Bronchial smooth muscle cell (primary cell): ENCODE measurements around the gene NEMP1. TPM values are rescaled to one million over a fixed set of nuclear protein-coding genes. Genes with fewer than 3 reads are reported as not detected.

Experiments used
- total RNA-seq: library from RNA; depleted of rRNA; stranded (reverse); fragments of >200 nt; gene quantifications from 2 replicates; pipeline ENCODE4 v1.2.1, GENCODE V29; 2014

NEMP1 gene
- total RNA-seq, result 3.8 and 4.9 TPM in 2 replicates

GRCh38 chr12:57078519-57079404, at the start of gene NEMP1:
Gene NEMP1 (minus strand): TSS chr12:57078791. CDS start chr12:57078745, 46 bp downstream.

GRCh38 chr12:57127726-57128518, 49.3 kb upstream of the NEMP1 start, which contains the start of gene LRP1:
Gene LRP1 (plus strand): TSS chr12:57128483. CDS start chr12:57128965, 482 bp downstream.

GRCh38 chr12:57111031-57111734, 32.6 kb upstream of the NEMP1 start, which contains the start of gene STAT6:
Gene STAT6 (minus strand): TSS chr12:57111362. CDS start chr12:57108278, 3,084 bp downstream.

GRCh38 chr12:57088354-57089270, 10.0 kb upstream of the NEMP1 start, which contains the start of gene NAB2:
Gene NAB2 (plus strand): TSS chr12:57089114. CDS start chr12:57089272, 158 bp downstream.

GRCh38 chr12:57049890-57050289, 28.7 kb downstream of the NEMP1 start, which contains the start of gene MYO1A:
Gene MYO1A (minus strand): TSS chr12:57050129. CDS start chr12:57048323, 1,806 bp downstream.

GRCh38 chr12:57016348-57016747, 62.2 kb downstream of the NEMP1 start, which contains the start of gene TAC3:
Gene TAC3 (minus strand): TSS chr12:57016529. CDS start chr12:57015797, 732 bp downstream.

GRCh38 chr12:57005980-57006808, 72.4 kb downstream of the NEMP1 start, which contains the start of gene ZBTB39:
Gene ZBTB39 (minus strand): TSS chr12:57006546. CDS start chr12:57004917, 1,629 bp downstream.

Other genes with a start within 250 kb of the NEMP1 start
- not detected in 2 replicates for gene SDR9C7, start 144.4 kb downstream of the NEMP1 start, total RNA-seq
- gene RDH16, start 121.2 kb downstream of the NEMP1 start, total RNA-seq, result 0.16 and 0.17 TPM in 2 replicates
- gene ZBTB39, start 72.2 kb downstream of the NEMP1 start, total RNA-seq, result 2.7 and 3.7 TPM in 2 replicates
- gene TAC3, start 62.3 kb downstream of the NEMP1 start, total RNA-seq, result not detected in 2 replicates
- under 0.01 and 0.32 TPM in 2 replicates for gene MYO1A, start 28.7 kb downstream of the NEMP1 start, total RNA-seq
- gene NAB2, start 10.3 kb upstream of the NEMP1 start, total RNA-seq, result 53.4 and 90.2 TPM in 2 replicates
- gene STAT6, start 32.6 kb upstream of the NEMP1 start, total RNA-seq, result 93.7 and 95.0 TPM in 2 replicates
- gene LRP1, start 49.7 kb upstream of the NEMP1 start, total RNA-seq, result 384 and 619 TPM in 2 replicates
- gene LRP1-AS, start 68.8 kb upstream of the NEMP1 start, total RNA-seq, result 0.17 TPM in 1 of 2 replicates, not detected in the other
- 0.77 and 0.79 TPM in 2 replicates for gene NXPH4, start 138.0 kb upstream of the NEMP1 start, total RNA-seq
- 149 and 196 TPM in 2 replicates for gene SHMT2, start 150.9 kb upstream of the NEMP1 start, total RNA-seq
- gene STAC3, start 172.4 kb upstream of the NEMP1 start, total RNA-seq, result 0.63 and 0.69 TPM in 2 replicates